IMR-90 (cell line): Measurements from ENCODE around the gene FBXL13. TPM values are rescaled to one million over a fixed set of nuclear protein-coding genes. Genes with fewer than 3 reads are reported as not detected.

Experiments used
- ATAC-seq: fragments of 200-7000 bp; cut with Tn5 transposase; 2 replicates; pipeline ENCODE4 v1.9.1; 2020; ENCODE audit warnings: low read depth, mild to moderate bottlenecking, moderate library complexity
- BruUV-seq: library from RNA; stranded (reverse); fragments of 400-500 nt; replicated peaks from 2 replicates; lab custom pipeline; 2021; lab: Mats Ljungman, UMichigan
- CTCF ChIA-PET: fragments of 300-600 bp; formaldehyde crosslinking; extraction: SDS; loops from one replicate; lab custom pipeline; 2021; ENCODE audit warnings: antibody characterized with exemption; lab: Yijun Ruan, JAX
- POLR2A ChIA-PET: fragments of 300-600 bp; sonication (Branson Sonifier 250); formaldehyde crosslinking; loops from one replicate; lab custom pipeline; 2022; ENCODE audit warnings: antibody characterized with exemption; ENCODE audit not compliant: unreplicated experiment; lab: Charles Lee
- DNase-seq: peaks from one replicate; pipeline ENCODE4 v3.0.0; 2013
- H2AFZ ChIP-seq: replicated peaks from 2 replicates; pipeline ENCODE3; 2013; ENCODE audit warnings: low read length, mild to moderate bottlenecking; ENCODE audit not compliant: poor library complexity
- H2AK5ac ChIP-seq: 2 replicates; pipeline ENCODE4 v1.6.1; 2013; ENCODE audit warnings: low read depth, low read length, inconsistent platforms
- H2AK9ac ChIP-seq: replicated peaks from 2 replicates; pipeline ENCODE3; 2013; ENCODE audit warnings: mild to moderate bottlenecking, low read depth, low read length, moderate library complexity; ENCODE audit not compliant: poor library complexity
- H2BK120ac ChIP-seq: 2 replicates; pipeline ENCODE4 v1.6.1; 2013; ENCODE audit warnings: low read depth, low read length, inconsistent platforms
- H2BK15ac ChIP-seq: 3 replicates; pipeline ENCODE4 v1.6.1; 2013; ENCODE audit warnings: low read depth, low read length, inconsistent platforms
- H2BK20ac ChIP-seq: 2 replicates; pipeline ENCODE4 v1.6.1; 2013; ENCODE audit warnings: low read depth, mild to moderate bottlenecking, inconsistent platforms, low read length, moderate library complexity
- H2BK5ac ChIP-seq: 2 replicates; pipeline ENCODE4 v1.6.1; 2013; ENCODE audit warnings: mild to moderate bottlenecking, low read depth, low read length, inconsistent platforms; ENCODE audit not compliant: poor library complexity, severe bottlenecking
- H3K14ac ChIP-seq: replicated peaks from 2 replicates; pipeline ENCODE4 v1.6.1; 2013; ENCODE audit warnings: low read depth, low read length, inconsistent platforms
- H3K18ac ChIP-seq: 2 replicates; pipeline ENCODE4 v1.6.1; 2013; ENCODE audit warnings: low read depth, low read length, control low read depth
- H3K23ac ChIP-seq: 2 replicates; pipeline ENCODE4 v1.6.1; 2013; ENCODE audit warnings: low read depth, low read length, inconsistent platforms
- H3K27ac ChIP-seq: 2 replicates; pipeline ENCODE4 v1.5.1; 2013; ENCODE audit warnings: mild to moderate bottlenecking, control low read depth, low read length; ENCODE audit not compliant: insufficient read depth
- H3K27me3 ChIP-seq: 2 replicates; pipeline ENCODE4 v1.6.1; 2013; ENCODE audit warnings: low read length; ENCODE audit not compliant: control insufficient read depth, insufficient read depth
- H3K36me3 ChIP-seq: 2 replicates; pipeline ENCODE4 v1.6.1; 2013; ENCODE audit warnings: low read length, mixed read lengths; ENCODE audit not compliant: control insufficient read depth, insufficient read depth
- H3K4ac ChIP-seq: 2 replicates; pipeline ENCODE4 v1.6.1; 2013; ENCODE audit warnings: low read depth, low read length, inconsistent platforms
- H3K4me1 ChIP-seq: 2 replicates; pipeline ENCODE4 v1.6.1; 2013; ENCODE audit warnings: low read length, mixed read lengths; ENCODE audit not compliant: control insufficient read depth, insufficient read depth
- H3K4me2 ChIP-seq: 2 replicates; pipeline ENCODE4 v1.6.1; 2013; ENCODE audit warnings: low read depth, mild to moderate bottlenecking, control low read depth, low read length, moderate library complexity
- H3K4me3 ChIP-seq: 2 replicates; pipeline ENCODE4 v1.5.1; 2013; ENCODE audit warnings: low read depth, mild to moderate bottlenecking, control low read depth, low read length, moderate library complexity; ENCODE audit not compliant: insufficient read depth
- H3K56ac ChIP-seq: 2 replicates; pipeline ENCODE4 v1.6.1; 2013; ENCODE audit warnings: low read length, inconsistent platforms; ENCODE audit not compliant: insufficient read depth; ENCODE audit errors: extremely low read depth
- H3K79me1 ChIP-seq, 2 experiments: 2 replicates each; pipeline ENCODE4 v1.6.1; 2013; ENCODE audit warnings: low read length in 2 of 2, inconsistent platforms in 1 of 2, low read depth in 1 of 2
- H3K9ac ChIP-seq: 2 replicates; pipeline ENCODE4 v1.6.1; 2013; ENCODE audit warnings: low read depth, low read length, control low read depth
- H3K9me1 ChIP-seq: 2 replicates; pipeline ENCODE4 v1.6.1; 2013; ENCODE audit warnings: low read length, inconsistent platforms; ENCODE audit not compliant: insufficient read depth
- H3K9me3 ChIP-seq: 2 replicates; pipeline ENCODE4 v1.6.1; 2013; ENCODE audit warnings: low read length; ENCODE audit not compliant: control insufficient read depth, insufficient read depth
- H4K20me1 ChIP-seq: 2 replicates; pipeline ENCODE4 v1.6.1; 2013; ENCODE audit warnings: low read length, inconsistent platforms; ENCODE audit not compliant: insufficient read depth
- H4K5ac ChIP-seq: 2 replicates; pipeline ENCODE4 v1.6.1; 2013; ENCODE audit warnings: mild to moderate bottlenecking, low read depth, low read length, control low read depth
- H4K8ac ChIP-seq, 2 experiments: 2 replicates each; pipeline ENCODE4 v1.6.1; 2013; ENCODE audit warnings: low read depth in 2 of 2, low read length in 2 of 2, control low read depth in 1 of 2, inconsistent platforms in 1 of 2
- H4K91ac ChIP-seq: 2 replicates; pipeline ENCODE4 v1.6.1; 2013; ENCODE audit warnings: low read depth, low read length, inconsistent platforms; ENCODE audit not compliant: insufficient read depth
- MAFK ChIP-seq: IDR thresholded peaks from 2 replicates; pipeline ENCODE4 v1.6.1; 2012; ENCODE audit warnings: low read depth, low read length, improper control_type of control experiment
- NFE2L2 ChIP-seq: fragments of 150-350 bp; IDR thresholded peaks from 2 replicates; pipeline ENCODE4 v1.6.1; 2016; ENCODE audit warnings: low read depth, mild to moderate bottlenecking, low read length
- POLR2A ChIP-seq: IDR thresholded peaks from 2 replicates; pipeline ENCODE4 v1.6.1; 2012; ENCODE audit warnings: mild to moderate bottlenecking, low read depth, low read length
- RCOR1 ChIP-seq: IDR thresholded peaks from 2 replicates; pipeline ENCODE4 v1.6.1; 2012; ENCODE audit warnings: mild to moderate bottlenecking, low read length, improper control_type of control experiment; ENCODE audit not compliant: insufficient replicate concordance
- WGBS, 2 experiments: methylation state at CpG; one replicate each; pipeline versions ENCODE4 v1.1.5 to v1.1.7; 2013; ENCODE audit warnings: missing lambda C conversion rate in 2 of 2; ENCODE audit not compliant: insufficient read length in 1 of 2; ENCODE audit errors: extremely low coverage in 2 of 2; 5-methylcytosine and 5-hydroxymethylcytosine counted together
- dilution Hi-C: fragments of 300-500 bp; cut with HindIII; formaldehyde crosslinking; loops from one replicate; pipeline ENCODE4 v1.14.3; 2018; ENCODE audit warnings: low sequenced_read_pairs; ENCODE audit not compliant: unreplicated experiment
- in situ Hi-C: fragments of 300-500 bp; cut with MboI; formaldehyde crosslinking; loops from 3 replicates; pipeline ENCODE4 v1.14.3; 2019; ENCODE audit warnings: low sequenced_read_pairs, inconsistent platforms, mixed read lengths
- intact Hi-C: fragments of 100-400 bp; cut with micrococcal nuclease; formaldehyde crosslinking; loops from 2 replicates; pipeline ENCODE4 v1.10.0; 2022
- polyA plus RNA-seq, 3 experiments: library from polyadenylated mRNA; depleted of rRNA; stranded (reverse); fragments of >200 nt; gene quantifications; 2 replicates each; pipeline ENCODE4 v1.2.3, GENCODE V29; 2012; ENCODE audit warnings: low replicate concordance in 1 of 3
- total RNA-seq: library from RNA; depleted of rRNA; stranded (reverse); fragments of >200 nt; gene quantifications from 2 replicates; pipeline ENCODE4 v1.2.3, GENCODE V29; 2012
- TF ChIP-seq, protein P1 (sequence below): conservative IDR thresholded peaks from 2 replicates; pipeline ENCODE4 v1.5.1; 2012; ENCODE audit warnings: mild to moderate bottlenecking, low read depth, low read length, improper control_type of control experiment

Gene FBXL13
- total and polyA plus RNA-seq, 2 of the 4 experiments (the other 2 are of a cell fraction) = 0.24 to 0.36 TPM

DNA sequence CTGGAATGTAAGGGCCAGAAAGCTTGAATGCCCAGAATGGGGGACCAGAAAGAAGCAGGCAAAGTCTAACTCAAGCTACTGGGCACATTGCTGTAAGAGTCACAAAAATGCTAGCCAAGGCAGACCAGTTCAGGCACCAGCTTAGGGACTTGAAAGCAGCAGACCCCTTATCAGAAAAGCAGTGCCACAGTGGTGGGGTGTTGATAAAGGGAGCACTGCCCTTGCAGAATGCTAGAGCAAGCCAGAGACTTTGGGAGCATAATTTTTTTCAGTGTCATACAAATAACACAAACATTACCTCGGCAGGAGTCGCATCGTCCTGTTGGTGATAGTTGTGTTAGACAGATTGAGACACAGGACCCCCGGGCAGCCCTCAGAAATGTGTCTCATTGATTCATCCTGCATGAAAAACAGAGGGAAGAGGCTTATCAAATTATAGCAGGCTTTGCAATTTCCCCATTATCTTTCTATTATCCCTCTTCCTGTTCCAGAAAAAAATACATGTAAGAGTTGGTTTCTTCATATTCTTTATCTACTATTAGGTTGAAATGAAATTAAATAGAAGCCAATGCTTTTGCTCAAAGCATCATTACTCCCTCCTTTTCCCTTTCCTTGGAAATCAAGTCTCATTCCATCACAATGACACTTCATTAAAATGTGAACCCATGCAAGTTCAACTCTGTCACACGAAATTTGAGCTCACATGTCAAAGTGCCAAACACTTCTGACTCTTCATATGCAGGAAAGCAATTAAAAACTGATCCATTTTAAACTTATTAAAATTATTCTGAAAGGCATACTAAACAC is 148.4 kb downstream of the FBXL13 start (continued):
- TF ChIP-seq NFE2L2 (no peak), RCOR1 (no peak), MAFK (no peak)

DNA sequence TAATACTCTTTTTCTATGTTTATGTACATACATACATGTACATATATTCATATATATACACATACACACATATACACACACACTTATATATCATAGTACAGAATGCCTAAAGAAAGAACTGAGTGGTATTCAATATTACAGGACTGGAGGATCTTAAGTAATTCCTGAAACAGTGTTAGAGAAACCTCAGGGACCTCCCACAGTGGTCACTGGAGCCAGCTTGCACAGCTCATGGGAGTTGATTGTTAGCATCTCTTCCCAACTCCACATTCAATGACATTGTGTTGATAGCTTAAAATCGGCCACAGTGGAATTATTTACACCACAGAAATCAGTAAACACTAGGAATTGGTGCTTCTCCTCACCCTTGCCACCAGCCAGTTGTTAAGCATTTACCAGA is 155.8 kb downstream of the FBXL13 start:
- H3K4me1 ChIP-seq = peaks cover 13% of the 10 kb centered on the region
- no peaks in the 10 kb centered on the region for H3K9me3 ChIP-seq
- H4K8ac ChIP-seq = peak overlapping the region in 1 of 2 experiments; percentile 1; a peak in 1 of 4 replicates
- no peak overlapping the region for H3K4ac ChIP-seq
- H3K79me1 ChIP-seq = peaks cover 9 to 46% of the 10 kb centered on the region in 2 experiments; a peak in 3 of 4 replicates
- H3K23ac ChIP-seq = no peak overlapping the region
- no peak overlapping the region for H2BK20ac ChIP-seq
- ATAC-seq (no peak), DNase-seq (no peak)
- intact Hi-C loops (no loop called here), in situ Hi-C loops (no loop called here), dilution Hi-C loops (no loop called here)
- H2BK120ac ChIP-seq = peak overlapping the region; percentile 0; the same call in 1 of the 2 replicates
- 0 out of 3 replicates have a peak overlapping the region, but pooled peaks have one; percentile 41 for H2BK15ac ChIP-seq
- H3K27ac ChIP-seq = no peak overlapping the region
- H2BK5ac ChIP-seq = no peak overlapping the region
- H3K18ac ChIP-seq = no peak overlapping the region
- ChIA-PET POLR2A (no interaction called here), CTCF (no interaction called here)
- H4K5ac ChIP-seq = no peak overlapping the region
- H3K56ac ChIP-seq = no peak overlapping the region; the same call in 1 of the 2 replicates
- no peak overlapping the region for H3K9ac ChIP-seq
- peaks cover 11% of the 10 kb centered on the region for H3K9me1 ChIP-seq
- H2AFZ ChIP-seq = no peak overlapping the region
- no peak overlapping the region for H2AK5ac ChIP-seq
- no peak overlapping the region; the same call in 1 of the 2 replicates for H3K4me2 ChIP-seq
- H3K27me3 ChIP-seq = no peaks in the 10 kb centered on the region
- no peaks in the 10 kb centered on the region for H3K36me3 ChIP-seq
- WGBS, 2 experiments = no CpG with 5 or more reads among the region's 1 CpG
- no peak overlapping the region for H4K91ac ChIP-seq
- H3K4me3 ChIP-seq = no peak overlapping the region
- TF ChIP-seq, protein P1, sequence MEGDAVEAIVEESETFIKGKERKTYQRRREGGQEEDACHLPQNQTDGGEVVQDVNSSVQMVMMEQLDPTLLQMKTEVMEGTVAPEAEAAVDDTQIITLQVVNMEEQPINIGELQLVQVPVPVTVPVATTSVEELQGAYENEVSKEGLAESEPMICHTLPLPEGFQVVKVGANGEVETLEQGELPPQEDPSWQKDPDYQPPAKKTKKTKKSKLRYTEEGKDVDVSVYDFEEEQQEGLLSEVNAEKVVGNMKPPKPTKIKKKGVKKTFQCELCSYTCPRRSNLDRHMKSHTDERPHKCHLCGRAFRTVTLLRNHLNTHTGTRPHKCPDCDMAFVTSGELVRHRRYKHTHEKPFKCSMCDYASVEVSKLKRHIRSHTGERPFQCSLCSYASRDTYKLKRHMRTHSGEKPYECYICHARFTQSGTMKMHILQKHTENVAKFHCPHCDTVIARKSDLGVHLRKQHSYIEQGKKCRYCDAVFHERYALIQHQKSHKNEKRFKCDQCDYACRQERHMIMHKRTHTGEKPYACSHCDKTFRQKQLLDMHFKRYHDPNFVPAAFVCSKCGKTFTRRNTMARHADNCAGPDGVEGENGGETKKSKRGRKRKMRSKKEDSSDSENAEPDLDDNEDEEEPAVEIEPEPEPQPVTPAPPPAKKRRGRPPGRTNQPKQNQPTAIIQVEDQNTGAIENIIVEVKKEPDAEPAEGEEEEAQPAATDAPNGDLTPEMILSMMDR = no peak
- no peak for TF ChIP-seq POLR2A
- no peaks in the 10 kb centered on the region; the same call in 1 of the 2 replicates for H4K20me1 ChIP-seq
- no peak overlapping the region for H2AK9ac ChIP-seq
- peak overlapping the region; percentile 2; the same call in 1 of the 2 replicates for H3K14ac ChIP-seq
- no TSS peak for BruUV-seq
